ENCODE results near the gene CNTNAP4.
A peak's percentile ranks its signal among the peaks of the same experiment; 100 is the strongest.

The CNTNAP4 gene

GRCh38 chr16:76378020-76378419 lies 100.8 kb downstream of the CNTNAP4 start:
- in situ Hi-C loops (cut with HindIII; ENCODE audit: low sequenced_read_pairs): no loop called here
- no peak overlapping the region for H3K4me3 ChIP-seq (ENCODE audit: low read depth, low read length)
- TF ChIP-seq CTCF (IDR thresholded peaks at IDR 0.05; ENCODE audit: low read depth, low read length, missing control alignments): no peak
- DNase-seq (ENCODE audit: low read depth): no peak

DNA sequence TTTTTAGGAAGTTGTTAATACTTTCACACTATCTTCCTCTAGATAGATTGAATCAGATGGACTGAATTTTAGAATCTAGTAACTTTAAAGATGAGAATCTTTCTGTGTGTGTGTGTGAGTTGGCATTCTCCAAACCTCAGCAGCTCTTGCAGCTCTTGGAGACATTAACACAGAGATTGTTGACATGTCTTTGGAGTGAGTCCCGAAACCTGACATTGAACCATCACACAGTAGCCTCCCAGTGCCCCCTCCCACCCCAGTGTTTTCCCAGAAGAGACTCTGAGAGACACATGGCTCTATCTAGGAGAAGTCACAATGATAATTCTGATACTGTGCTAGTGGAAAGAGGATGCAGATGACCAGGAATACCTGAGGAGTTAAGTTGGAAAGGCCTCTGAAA lies 103.9 kb downstream of the CNTNAP4 start:
- H3K4me3 ChIP-seq (ENCODE audit: low read depth, low read length): no peak overlapping the region
- DNase-seq (ENCODE audit: low read depth): no peak
- in situ Hi-C loops (cut with HindIII; ENCODE audit: low sequenced_read_pairs): no loop called here
- no peak for TF ChIP-seq CTCF (IDR thresholded peaks at IDR 0.05; ENCODE audit: low read depth, low read length, missing control alignments)

GRCh38 chr16:76385601-76386230 lies 108.5 kb downstream of the CNTNAP4 start:
- in situ Hi-C loops (cut with HindIII; ENCODE audit: low sequenced_read_pairs): no loop called here
- no peak for DNase-seq (ENCODE audit: low read depth)
- no peak for TF ChIP-seq CTCF (IDR thresholded peaks at IDR 0.05; ENCODE audit: low read depth, low read length, missing control alignments)
- H3K4me3 ChIP-seq (ENCODE audit: low read depth, low read length): no peak overlapping the region

DNA sequence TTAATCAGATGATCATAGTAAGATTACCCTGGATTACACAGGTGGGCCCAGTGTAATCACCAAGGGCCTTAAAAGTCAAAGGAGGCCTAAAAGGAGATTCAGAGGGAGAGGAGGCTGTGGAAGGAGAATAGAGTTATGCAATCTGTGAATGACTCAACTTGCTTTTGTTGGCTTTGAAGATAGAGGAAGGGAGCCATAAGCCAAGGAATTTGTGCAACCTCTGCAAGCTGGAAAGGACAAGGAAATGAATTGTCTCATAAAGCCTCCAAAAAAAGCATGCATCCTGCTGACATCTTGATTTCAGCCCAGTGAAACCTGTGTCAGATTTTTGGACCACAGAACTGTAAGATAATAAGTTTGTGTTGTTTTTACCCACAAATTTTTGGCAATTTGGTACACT lies 109.6 kb downstream of the CNTNAP4 start:
- no peak overlapping the region for H3K4me3 ChIP-seq (ENCODE audit: low read depth, low read length)
- DNase-seq (ENCODE audit: low read depth): peak; percentile 72
- in situ Hi-C loops (cut with HindIII; ENCODE audit: low sequenced_read_pairs): no loop called here
- no peak for TF ChIP-seq CTCF (IDR thresholded peaks at IDR 0.05; ENCODE audit: low read depth, low read length, missing control alignments)

- in situ Hi-C loops (cut with HindIII; ENCODE audit: low sequenced_read_pairs): no loop called here
- no peak overlapping the region for H3K4me3 ChIP-seq (ENCODE audit: low read depth, low read length)
- no peak for DNase-seq (ENCODE audit: low read depth)
- TF ChIP-seq CTCF (IDR thresholded peaks at IDR 0.05; ENCODE audit: low read depth, low read length, missing control alignments): no peak
These were observed 110.8 kb downstream of the CNTNAP4 start for GRCh38 chr16:76387994-76388393.

- DNase-seq (ENCODE audit: low read depth): no peak
- H3K4me3 ChIP-seq (ENCODE audit: low read depth, low read length): no peak overlapping the region
- in situ Hi-C loops (cut with HindIII; ENCODE audit: low sequenced_read_pairs): no loop called here
- no peak for TF ChIP-seq CTCF (IDR thresholded peaks at IDR 0.05; ENCODE audit: low read depth, low read length, missing control alignments)
These were observed 111.9 kb downstream of the CNTNAP4 start for GRCh38 chr16:76389126-76389525.

Measured in astrocyte of the cerebellum (primary cell).